ENCODE data around the gene IFITM5.

IFITM5 gene

DNA sequence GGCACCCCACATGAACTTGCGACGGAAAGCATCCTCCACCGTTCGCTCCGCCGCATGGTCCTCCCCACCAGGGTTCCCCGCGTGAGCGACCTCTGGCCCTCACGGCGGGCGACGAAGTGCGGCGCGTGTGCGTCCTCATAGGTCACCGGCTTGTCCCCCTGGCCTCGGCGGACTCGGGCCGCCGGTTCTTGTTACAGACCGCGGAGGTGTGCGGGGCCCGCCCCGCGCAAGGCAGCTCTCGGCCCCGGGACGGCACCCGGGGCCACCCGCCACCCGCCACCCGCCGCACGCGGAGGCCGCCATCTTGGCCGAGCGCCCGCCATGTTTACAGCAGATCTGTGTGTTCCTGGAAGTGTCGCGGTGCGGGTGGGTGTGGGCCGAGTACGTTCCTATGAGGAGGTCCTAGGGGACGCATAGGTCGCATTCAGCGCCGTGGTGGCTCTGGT is 4.8 kb upstream of the IFITM5 start:
- TF ChIP-seq, protein P1, sequence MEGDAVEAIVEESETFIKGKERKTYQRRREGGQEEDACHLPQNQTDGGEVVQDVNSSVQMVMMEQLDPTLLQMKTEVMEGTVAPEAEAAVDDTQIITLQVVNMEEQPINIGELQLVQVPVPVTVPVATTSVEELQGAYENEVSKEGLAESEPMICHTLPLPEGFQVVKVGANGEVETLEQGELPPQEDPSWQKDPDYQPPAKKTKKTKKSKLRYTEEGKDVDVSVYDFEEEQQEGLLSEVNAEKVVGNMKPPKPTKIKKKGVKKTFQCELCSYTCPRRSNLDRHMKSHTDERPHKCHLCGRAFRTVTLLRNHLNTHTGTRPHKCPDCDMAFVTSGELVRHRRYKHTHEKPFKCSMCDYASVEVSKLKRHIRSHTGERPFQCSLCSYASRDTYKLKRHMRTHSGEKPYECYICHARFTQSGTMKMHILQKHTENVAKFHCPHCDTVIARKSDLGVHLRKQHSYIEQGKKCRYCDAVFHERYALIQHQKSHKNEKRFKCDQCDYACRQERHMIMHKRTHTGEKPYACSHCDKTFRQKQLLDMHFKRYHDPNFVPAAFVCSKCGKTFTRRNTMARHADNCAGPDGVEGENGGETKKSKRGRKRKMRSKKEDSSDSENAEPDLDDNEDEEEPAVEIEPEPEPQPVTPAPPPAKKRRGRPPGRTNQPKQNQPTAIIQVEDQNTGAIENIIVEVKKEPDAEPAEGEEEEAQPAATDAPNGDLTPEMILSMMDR (IDR thresholded peaks at IDR 0.05; ENCODE audit: insufficient read depth, low read length, poor library complexity, severe bottlenecking): no peak
- H3K36me3 ChIP-seq (ENCODE audit: control insufficient read depth, insufficient read depth, low read length): no peaks in the 10 kb centered on the region
- H3K4me3 ChIP-seq (replicated peaks; ENCODE audit: low read depth, low read length): no peak overlapping the region
- H3K27me3 ChIP-seq (replicated peaks; ENCODE audit: control insufficient read depth, insufficient read depth, low read length): no peaks in the 10 kb centered on the region; the same call in 1 of the 2 replicates
- no peak for DNase-seq (ENCODE audit: extremely low read depth, insufficient read length)

DNA sequence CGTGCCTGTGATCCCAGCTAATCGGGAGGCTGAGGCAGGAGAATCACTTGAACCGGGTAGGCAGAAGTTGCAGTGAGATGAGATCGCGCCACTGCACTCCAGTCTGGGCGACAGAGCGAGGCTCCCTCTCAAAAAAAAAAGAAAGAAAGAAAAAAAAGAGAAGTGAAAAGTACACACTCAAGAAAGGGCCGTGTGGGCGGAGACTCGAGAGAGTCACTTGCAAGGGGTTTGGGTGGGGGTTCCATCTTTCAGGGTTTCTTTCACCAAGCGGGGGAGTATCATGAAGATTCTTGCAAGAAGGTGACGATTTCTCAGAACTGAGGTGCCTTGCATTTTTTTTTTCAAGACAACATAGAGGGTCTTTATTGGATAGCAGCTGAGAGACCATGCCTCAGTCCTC is 4.0 kb upstream of the IFITM5 start:
- H3K27me3 ChIP-seq (replicated peaks; ENCODE audit: control insufficient read depth, insufficient read depth, low read length): no peaks in the 10 kb centered on the region; the same call in 1 of the 2 replicates
- TF ChIP-seq, protein P1 (IDR thresholded peaks at IDR 0.05; ENCODE audit: insufficient read depth, low read length, poor library complexity, severe bottlenecking): no peak
- no peaks in the 10 kb centered on the region for H3K36me3 ChIP-seq (ENCODE audit: control insufficient read depth, insufficient read depth, low read length)
- no peak for DNase-seq (ENCODE audit: extremely low read depth, insufficient read length)
- no peak overlapping the region for H3K4me3 ChIP-seq (replicated peaks; ENCODE audit: low read depth, low read length)

GRCh38 chr11:299951-300735 is 817 bp upstream of the IFITM5 start:
- no peaks in the 10 kb centered on the region for H3K36me3 ChIP-seq (ENCODE audit: control insufficient read depth, insufficient read depth, low read length)
- DNase-seq (ENCODE audit: extremely low read depth, insufficient read length): no peak

GRCh38 chr11:298406-299065 is 790 bp downstream of the IFITM5 start:
- Histone ChIP-seq H3K27me3 (replicated peaks; ENCODE audit: control insufficient read depth, insufficient read depth, low read length) (no peaks in the 10 kb centered on the region; the same call in 1 of the 2 replicates), H3K36me3 (ENCODE audit: control insufficient read depth, insufficient read depth, low read length) (no peaks in the 10 kb centered on the region; the same call in none of the 2 replicates), H3K4me3 (replicated peaks; ENCODE audit: low read depth, low read length) (no peak overlapping the region)
- DNase-seq (ENCODE audit: extremely low read depth, insufficient read length): no peak
- TF ChIP-seq, protein P1 (IDR thresholded peaks at IDR 0.05; ENCODE audit: insufficient read depth, low read length, poor library complexity, severe bottlenecking): no peak

More at GRCh38 chr11:299951-300735, 817 bp upstream of the IFITM5 start:
- Histone ChIP-seq H3K4me3 (replicated peaks; ENCODE audit: low read depth, low read length) (no peak overlapping the region), H3K27me3 (replicated peaks; ENCODE audit: control insufficient read depth, insufficient read depth, low read length) (no peaks in the 10 kb centered on the region; the same call in 1 of the 2 replicates)
- TF ChIP-seq, protein P1 (IDR thresholded peaks at IDR 0.05; ENCODE audit: insufficient read depth, low read length, poor library complexity, severe bottlenecking): peak; percentile 17

GRCh38 chr11:297586-298405 is 1.5 kb downstream of the IFITM5 start:
- no peak overlapping the region for H3K4me3 ChIP-seq (replicated peaks; ENCODE audit: low read depth, low read length)

More at GRCh38 chr11:297586-298405, 1.5 kb downstream of the IFITM5 start:
- DNase-seq (ENCODE audit: extremely low read depth, insufficient read length): peak; percentile 9
- TF ChIP-seq, protein P1 (IDR thresholded peaks at IDR 0.05; ENCODE audit: insufficient read depth, low read length, poor library complexity, severe bottlenecking): peak; percentile 22
- H3K36me3 ChIP-seq (ENCODE audit: control insufficient read depth, insufficient read depth, low read length): peaks cover 1% of the 10 kb centered on the region
- H3K27me3 ChIP-seq (replicated peaks; ENCODE audit: control insufficient read depth, insufficient read depth, low read length): no peaks in the 10 kb centered on the region; the same call in 1 of the 2 replicates

Measured in GM06990 (cell line).